Renal pelvis (tissue), 4 donors: ENCODE data around the gene HIF3A. TPM values are rescaled to one million over a fixed set of nuclear protein-coding genes. Genes with fewer than 3 reads are reported as not detected.
A peak's percentile ranks its signal among the peaks of the same experiment; 100 is the strongest.
"Not testable (repeated sequence)": the region's sequence is repeated elsewhere in the genome, so short reads cannot be mapped to it uniquely, and the experiment has no call there.

ENCODE experiments used
- DNase-seq: peaks from one replicate; pipeline ENCODE4 v3.0.0-alpha.2; 2013
- polyA plus RNA-seq, 3 donors: library from polyadenylated mRNA; unstranded; fragments of 120-200 nt; gene quantifications; one replicate each; pipeline ENCODE4 v1.2.1, GENCODE V29; 2013; ENCODE audit not compliant: insufficient read length in 3 of 3

Gene HIF3A
- polyA plus RNA-seq, 3 donors: 39.6 to 85.5 (median 65.4) TPM

- no peak for DNase-seq
Observed at GRCh38 chr19:46321653-46322052, 24.8 kb downstream of the HIF3A start.

GRCh38 chr19:46323227-46323626 lies 26.4 kb downstream of the HIF3A start:
- DNase-seq: not testable (repeated sequence)

- DNase-seq: no peak
Observed at GRCh38 chr19:46324277-46324676, 27.4 kb downstream of the HIF3A start.

GRCh38 chr19:46326608-46327007 lies 29.8 kb downstream of the HIF3A start:
- DNase-seq: no peak

GRCh38 chr19:46328079-46328478 lies 31.2 kb downstream of the HIF3A start:
- DNase-seq: no peak

- DNase-seq: no peak
Observed at GRCh38 chr19:46330319-46330918, 33.6 kb downstream of the HIF3A start.

GRCh38 chr19:46337487-46337886 lies 40.6 kb downstream of the HIF3A start:
- DNase-seq: no peak

- no peak for DNase-seq
Observed at GRCh38 chr19:46339446-46339845, 42.6 kb downstream of the HIF3A start.

- DNase-seq: no peak
Observed at GRCh38 chr19:46340051-46340659, 43.3 kb downstream of the HIF3A start.

GRCh38 chr19:46341937-46342336 lies 45.1 kb downstream of the HIF3A start:
- no peak for DNase-seq

- DNase-seq: no peak
Observed at GRCh38 chr19:46344363-46344762, 47.5 kb downstream of the HIF3A start.

- DNase-seq: no peak
Observed at GRCh38 chr19:46345157-46345556, 48.3 kb downstream of the HIF3A start.

GRCh38 chr19:46346821-46347571 lies 50.2 kb downstream of the HIF3A start, which contains the start of gene PPP5C:
PPP5C (plus strand) TSS chr19:46347087; CDS start chr19:46347097, 10 bp downstream.
- peak; percentile 94 for DNase-seq

GRCh38 chr19:46347572-46347883 lies 50.7 kb downstream of the HIF3A start:
- DNase-seq: no peak

GRCh38 chr19:46347985-46348384 lies 51.1 kb downstream of the HIF3A start:
- no peak for DNase-seq

- DNase-seq: no peak
Observed at GRCh38 chr19:46349311-46349993, 52.6 kb downstream of the HIF3A start.

- DNase-seq: no peak
Observed at GRCh38 chr19:46350029-46350757, 53.4 kb downstream of the HIF3A start.

- DNase-seq: no peak
Observed at GRCh38 chr19:46350758-46351159, 53.9 kb downstream of the HIF3A start.

GRCh38 chr19:46351241-46352041 lies 54.6 kb downstream of the HIF3A start:
- DNase-seq: no peak

GRCh38 chr19:46353730-46354528 lies 57.1 kb downstream of the HIF3A start:
- DNase-seq: no peak
